Loucy (cell line): ENCODE measurements around the gene GEMIN2.

Source experiments
- CTCF ChIP-seq: fragments of 200-600 bp; sonication (generic); conservative IDR thresholded peaks from 2 replicates; pipeline ENCODE4 v1.5.1; 2014; ENCODE audit warnings: mild to moderate bottlenecking, antibody characterized with exemption, low read length
- EZH2phosphoT487 ChIP-seq: fragments of 200-600 bp; IDR thresholded peaks from 2 replicates; pipeline ENCODE4 v1.6.1; 2018; ENCODE audit warnings: antibody characterized with exemption, mild to moderate bottlenecking, moderate library complexity, borderline replicate concordance

GRCh38 chr14:39181693-39182047 lies 67.5 kb downstream of the GEMIN2 start:
- TF ChIP-seq CTCF (no peak), EZH2phosphoT487 (no peak)
